GM12874 (cell line): Measurements from ENCODE around the gene TIFAB.

Experiments
- TF ChIP-seq, protein P1 (sequence below): IDR thresholded peaks from 2 replicates; pipeline ENCODE4 v1.5.1; 2011; ENCODE audit warnings: low read depth, mild to moderate bottlenecking, control low read depth, low read length, moderate library complexity; ENCODE audit not compliant: insufficient read depth

The TIFAB gene

DNA sequence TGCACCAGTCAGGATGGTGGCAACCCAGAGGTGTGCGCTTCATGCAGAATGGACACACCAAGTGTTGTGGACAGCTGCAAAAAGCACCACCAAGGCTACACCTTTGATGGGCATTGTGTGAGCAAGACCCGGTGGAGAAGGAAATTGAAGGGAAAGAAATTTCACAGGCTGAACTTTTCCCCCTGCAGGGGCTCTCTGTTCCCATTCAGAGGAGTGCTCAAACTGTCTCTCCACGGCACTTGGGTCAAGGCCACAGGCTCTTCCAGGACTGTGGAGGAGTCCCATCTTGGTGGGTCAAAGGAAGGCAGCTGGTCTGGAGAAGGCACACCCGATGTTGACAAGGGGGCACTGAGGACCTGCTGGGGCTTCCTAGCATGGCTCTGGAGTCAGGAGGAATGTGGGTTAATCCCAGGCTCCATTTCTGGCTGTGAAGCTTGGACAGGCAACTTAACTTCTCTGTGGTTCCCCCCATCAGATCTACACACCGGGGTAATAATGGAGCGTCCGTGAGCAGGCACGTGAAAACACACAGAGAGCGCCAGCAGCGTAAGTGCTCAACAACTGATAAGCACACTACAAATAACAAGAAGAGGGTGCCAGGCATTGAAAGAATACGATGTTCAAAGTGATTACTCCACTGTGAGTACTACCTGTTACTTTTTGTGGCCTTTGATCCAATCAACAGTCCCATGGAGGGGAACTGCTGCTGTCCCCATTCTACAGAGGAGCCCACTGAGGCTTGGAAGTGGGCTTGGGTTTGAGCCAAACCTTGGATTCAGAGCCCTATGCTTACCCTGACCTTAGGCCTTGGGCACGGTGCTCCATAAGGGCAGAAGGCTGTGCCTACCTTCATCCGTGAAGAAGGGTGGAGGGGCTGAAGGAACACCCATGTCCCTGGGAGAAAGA is 34.2 kb upstream of the TIFAB start:
- TF ChIP-seq, protein P1, sequence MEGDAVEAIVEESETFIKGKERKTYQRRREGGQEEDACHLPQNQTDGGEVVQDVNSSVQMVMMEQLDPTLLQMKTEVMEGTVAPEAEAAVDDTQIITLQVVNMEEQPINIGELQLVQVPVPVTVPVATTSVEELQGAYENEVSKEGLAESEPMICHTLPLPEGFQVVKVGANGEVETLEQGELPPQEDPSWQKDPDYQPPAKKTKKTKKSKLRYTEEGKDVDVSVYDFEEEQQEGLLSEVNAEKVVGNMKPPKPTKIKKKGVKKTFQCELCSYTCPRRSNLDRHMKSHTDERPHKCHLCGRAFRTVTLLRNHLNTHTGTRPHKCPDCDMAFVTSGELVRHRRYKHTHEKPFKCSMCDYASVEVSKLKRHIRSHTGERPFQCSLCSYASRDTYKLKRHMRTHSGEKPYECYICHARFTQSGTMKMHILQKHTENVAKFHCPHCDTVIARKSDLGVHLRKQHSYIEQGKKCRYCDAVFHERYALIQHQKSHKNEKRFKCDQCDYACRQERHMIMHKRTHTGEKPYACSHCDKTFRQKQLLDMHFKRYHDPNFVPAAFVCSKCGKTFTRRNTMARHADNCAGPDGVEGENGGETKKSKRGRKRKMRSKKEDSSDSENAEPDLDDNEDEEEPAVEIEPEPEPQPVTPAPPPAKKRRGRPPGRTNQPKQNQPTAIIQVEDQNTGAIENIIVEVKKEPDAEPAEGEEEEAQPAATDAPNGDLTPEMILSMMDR = no peak

DNA sequence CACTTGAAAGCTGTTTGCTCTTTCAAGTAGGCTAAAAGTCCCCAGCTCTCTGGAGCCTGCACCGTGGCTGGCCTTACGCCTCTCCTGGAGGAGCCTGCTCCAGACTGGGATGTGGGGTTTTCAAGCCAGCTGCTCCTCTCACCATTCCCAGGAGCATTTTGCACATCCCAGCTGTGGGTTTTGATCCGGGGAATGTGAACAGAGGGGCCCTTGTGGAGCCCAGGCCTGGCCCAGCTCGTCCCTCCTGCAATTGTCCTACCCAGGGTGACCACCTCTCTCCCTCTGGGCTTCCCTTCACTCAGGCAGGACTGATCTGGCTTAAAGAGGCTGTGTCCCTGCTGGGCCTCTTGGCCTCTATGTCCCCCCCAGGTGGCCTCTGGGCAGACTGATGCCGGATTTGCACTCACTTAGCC is 32.5 kb upstream of the TIFAB start:
- TF ChIP-seq, protein P1 = no peak

DNA sequence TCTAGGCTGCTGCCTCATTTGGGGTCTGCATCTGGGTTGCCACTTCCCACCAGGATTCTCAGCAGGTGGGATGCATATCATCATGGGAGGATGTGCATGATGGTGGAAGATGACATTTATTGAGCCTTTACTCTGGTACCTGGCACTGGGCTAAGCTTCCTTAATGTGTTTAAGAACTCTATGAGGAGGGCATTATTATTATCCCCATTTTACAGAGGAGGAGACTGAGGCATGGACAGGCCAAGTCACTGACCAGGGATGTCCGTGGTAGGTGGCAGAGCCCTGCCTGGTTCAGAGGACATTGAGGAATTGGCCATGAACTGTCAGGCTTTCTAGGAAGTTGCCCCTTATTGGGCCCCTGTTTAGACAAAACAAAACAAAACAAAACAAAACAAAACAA is 31.1 kb upstream of the TIFAB start:
- TF ChIP-seq, protein P1 = no peak

DNA sequence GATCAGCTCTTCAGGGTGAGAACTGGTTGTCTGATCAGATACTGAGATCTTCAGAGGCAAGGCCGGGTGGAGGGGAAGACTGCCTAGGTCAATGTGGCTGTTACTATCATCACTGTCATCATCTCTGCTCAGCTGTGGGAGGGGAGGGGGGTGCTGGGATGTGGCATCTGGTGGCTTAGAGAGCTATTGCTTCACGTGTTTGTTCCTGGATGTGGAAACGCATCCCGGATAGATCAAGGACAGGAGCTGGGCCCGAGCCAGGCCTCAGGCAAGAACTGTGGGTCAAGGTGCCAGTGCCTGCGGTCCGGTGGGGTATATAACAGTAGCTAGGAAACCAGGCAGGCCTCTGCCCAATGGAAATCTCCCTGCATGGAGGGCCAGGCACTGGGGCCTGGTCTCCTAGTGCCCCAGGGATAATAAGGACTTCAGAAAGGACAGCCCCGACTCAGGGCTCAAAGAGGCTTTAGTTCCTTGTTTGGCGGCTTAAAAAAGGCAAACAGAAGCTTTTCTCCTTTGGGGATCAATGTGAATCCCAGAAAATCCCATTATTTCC is 30.3 kb upstream of the TIFAB start:
- TF ChIP-seq, protein P1 = no peak

DNA sequence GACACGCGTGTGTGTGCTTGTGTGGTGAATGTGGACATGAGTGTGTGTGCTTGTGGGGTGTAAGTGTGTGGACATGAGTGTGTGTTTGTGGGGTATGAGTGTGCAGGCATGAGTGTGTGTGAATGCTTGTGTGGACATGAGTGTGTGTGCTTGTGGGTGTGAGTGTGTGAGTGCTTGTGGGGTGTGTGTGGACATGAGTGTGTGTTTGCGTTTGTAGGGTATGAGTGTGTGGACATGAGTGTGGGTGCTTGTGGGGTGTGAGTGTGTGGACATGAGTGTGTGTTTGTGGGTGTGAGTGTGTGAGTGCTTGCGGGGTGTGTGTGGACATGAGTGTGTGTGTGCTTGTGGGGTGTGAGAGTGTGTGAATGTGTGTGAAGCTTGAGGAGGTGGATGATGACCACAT is 29.8 kb upstream of the TIFAB start:
- TF ChIP-seq, protein P1 = no peak

DNA sequence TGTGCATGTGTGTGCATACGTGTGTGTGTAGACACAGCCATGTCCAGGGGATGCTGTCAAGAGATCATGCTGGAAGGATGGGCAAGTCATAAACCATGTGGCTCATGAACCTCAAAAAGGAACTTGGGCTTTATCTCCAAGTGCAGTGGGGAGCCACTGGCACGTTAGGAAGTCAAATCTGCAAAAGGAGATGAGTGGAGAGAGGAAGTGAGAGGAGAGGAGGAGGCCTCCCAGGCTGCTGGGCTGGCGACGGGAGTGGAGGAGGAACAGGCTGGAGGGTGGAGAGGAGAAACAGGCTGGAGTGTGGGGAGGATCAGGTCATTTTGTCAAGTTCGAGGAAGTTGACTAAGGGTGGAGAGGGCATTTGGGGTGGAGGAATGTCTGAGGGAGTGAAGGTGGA is 29.2 kb upstream of the TIFAB start:
- TF ChIP-seq, protein P1 = no peak

DNA sequence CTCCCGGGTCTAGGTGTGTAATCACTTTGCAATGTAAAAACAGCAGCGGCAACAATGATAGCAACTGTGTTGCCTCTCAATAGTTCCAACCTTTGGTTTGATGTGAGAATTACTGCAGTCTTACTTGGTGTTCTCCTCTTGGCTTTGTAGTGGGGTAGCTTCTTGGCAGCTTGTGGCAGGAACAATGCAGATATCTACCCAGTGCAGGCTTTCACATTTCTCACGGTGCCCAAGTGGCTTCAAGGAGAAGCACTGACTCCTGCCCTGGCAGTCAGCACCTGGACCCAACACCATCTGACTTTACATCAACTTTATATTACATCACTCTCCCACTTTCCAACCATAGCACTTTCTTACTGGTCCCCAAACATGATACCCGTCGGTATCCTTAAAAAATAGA is 28.4 kb upstream of the TIFAB start:
- TF ChIP-seq, protein P1 = no peak
